ENCODE data around the gene SETD7. TPM values are rescaled to one million over a fixed set of nuclear protein-coding genes. Genes with fewer than 3 reads are reported as not detected.

SETD7 gene
- total RNA-seq, 1 experiment from 2014 or later, result 60.4 TPM

DNA sequence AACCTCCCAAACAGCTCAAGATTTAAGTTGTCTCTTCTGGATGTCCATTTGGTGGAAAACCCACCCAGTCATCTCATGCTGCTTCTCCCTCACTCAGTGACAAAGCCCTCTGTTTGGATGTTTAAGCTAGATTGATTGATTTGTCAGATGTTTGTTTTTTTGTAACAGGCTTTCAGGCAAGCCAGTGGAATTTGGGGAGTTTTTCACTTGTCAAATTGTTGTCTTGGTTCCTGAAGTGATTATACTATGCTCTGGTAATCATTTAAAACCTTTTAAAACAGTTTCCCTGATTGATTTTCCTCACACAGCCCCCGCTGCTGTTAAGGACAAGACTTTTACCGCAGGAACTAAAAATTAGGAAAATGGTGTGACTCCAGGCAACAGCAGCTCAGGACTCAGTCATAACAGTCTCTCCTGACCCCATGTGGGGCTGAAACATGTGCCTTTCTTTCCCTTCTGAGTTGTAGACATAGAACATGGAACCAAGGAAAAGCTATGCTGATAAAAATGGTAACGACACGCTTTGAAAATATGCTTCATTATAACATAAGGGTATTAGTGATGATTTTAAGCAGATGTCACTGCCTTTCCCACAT is 40.8 kb upstream of the SETD7 start:
- Mint-ChIP-seq H3K27me3 (ENCODE audit: insufficient read depth, unreplicated experiment) (no peaks in the 10 kb centered on the region), H3K4me1 (ENCODE audit: insufficient read depth, unreplicated experiment) (peaks cover 39% of the 10 kb centered on the region), H3K27ac (ENCODE audit: low read depth, unreplicated experiment) (peak overlapping the region; percentile 36), H3K4me3 (ENCODE audit: unreplicated experiment) (no peak overlapping the region), H3K9me3 (ENCODE audit: unreplicated experiment) (peaks cover 7% of the 10 kb centered on the region), H3K36me3 (ENCODE audit: insufficient read depth, unreplicated experiment) (no peaks in the 10 kb centered on the region)
- POLR2A ChIA-PET, result interaction anchor here (0.6 to 3.1 kb wide), 3 partner anchors 40 to 55 kb away, joined by 3 to 17 read pairs (median 4); partner anchors contain the start of gene SETD7
- no TSS peak for BruUV-seq (replicated peaks)
- CTCF ChIA-PET, result interaction anchor here (0.6 to 13.7 kb wide), 3 partner anchors 29 to 63 kb away, joined by 3 to 476 read pairs (median 3); partner anchors contain the start of gene MGST2
- TF ChIP-seq CTCF (IDR thresholded peaks at IDR 0.05; ENCODE audit: unreplicated experiment), result no peak
- intact Hi-C loops (cut with micrococcal nuclease), result no loop called here
- DNase-seq (ENCODE audit: unreplicated experiment), result no peak

- Mint-ChIP-seq H3K36me3 (ENCODE audit: insufficient read depth, unreplicated experiment) (no peaks in the 10 kb centered on the region), H3K9me3 (ENCODE audit: unreplicated experiment) (peaks cover 7% of the 10 kb centered on the region), H3K4me3 (ENCODE audit: unreplicated experiment) (peak overlapping the region; percentile 24), H3K27ac (ENCODE audit: low read depth, unreplicated experiment) (peak overlapping the region; percentile 36), H3K4me1 (ENCODE audit: insufficient read depth, unreplicated experiment) (peaks cover 39% of the 10 kb centered on the region), H3K27me3 (ENCODE audit: insufficient read depth, unreplicated experiment) (no peaks in the 10 kb centered on the region)
- CTCF ChIA-PET, result interaction anchor here (0.6 to 13.7 kb wide), 3 partner anchors 29 to 62 kb away, joined by 3 to 476 read pairs (median 3); partner anchors contain the start of gene MGST2
- TF ChIP-seq CTCF (IDR thresholded peaks at IDR 0.05; ENCODE audit: unreplicated experiment), result no peak
- BruUV-seq (replicated peaks), result no TSS peak
- intact Hi-C loops (cut with micrococcal nuclease), result no loop called here
- DNase-seq (ENCODE audit: unreplicated experiment), result peak; percentile 57
- POLR2A ChIA-PET, result interaction anchor here (0.6 to 3.1 kb wide), 2 partner anchors 40 to 462 kb away, joined by 3 to 17 read pairs; partner anchors contain the start of gene SETD7
Measured at GRCh38 chr4:139596034-139596683, 40.1 kb upstream of the SETD7 start.

GRCh38 chr4:139594591-139595185 is 38.7 kb upstream of the SETD7 start:
- peaks cover 2% of the 10 kb centered on the region for H3K9me3 Mint-ChIP-seq (ENCODE audit: unreplicated experiment)
- ChIA-PET POLR2A (interaction anchor here (3.1 kb wide), 1 partner anchor 38 kb away, joined by 17 read pairs; the partner anchor contains the start of gene SETD7), CTCF (interaction anchor here (0.5 to 13.7 kb wide), 4 partner anchors 9 to 402 kb away, joined by 4 to 476 read pairs (median 5); partner anchors contain the start of gene MGST2)
- H3K27me3 Mint-ChIP-seq (ENCODE audit: insufficient read depth, unreplicated experiment), result no peaks in the 10 kb centered on the region
- intact Hi-C loops (cut with micrococcal nuclease), result no loop called here
- no peak for TF ChIP-seq CTCF (IDR thresholded peaks at IDR 0.05; ENCODE audit: unreplicated experiment)
- no peak for DNase-seq (ENCODE audit: unreplicated experiment)
- H3K27ac Mint-ChIP-seq (ENCODE audit: low read depth, unreplicated experiment), result no peak overlapping the region
- no peaks in the 10 kb centered on the region for H3K36me3 Mint-ChIP-seq (ENCODE audit: insufficient read depth, unreplicated experiment)
- H3K4me3 Mint-ChIP-seq (ENCODE audit: unreplicated experiment), result no peak overlapping the region
- no TSS peak for BruUV-seq (replicated peaks)
- H3K4me1 Mint-ChIP-seq (ENCODE audit: insufficient read depth, unreplicated experiment), result peaks cover 35% of the 10 kb centered on the region

- no peaks in the 10 kb centered on the region for H3K27me3 Mint-ChIP-seq (ENCODE audit: insufficient read depth, unreplicated experiment)
- H3K27ac Mint-ChIP-seq (ENCODE audit: low read depth, unreplicated experiment), result peak overlapping the region; percentile 14
- intact Hi-C loops (cut with micrococcal nuclease), result no loop called here
- CTCF ChIA-PET, result interaction anchor here (0.6 to 1.7 kb wide), 2 partner anchors 10 to 560 kb away, joined by 4 to 10 read pairs; no protein-coding TSS in a partner anchor
- no peak for DNase-seq (ENCODE audit: unreplicated experiment)
- H3K36me3 Mint-ChIP-seq (ENCODE audit: insufficient read depth, unreplicated experiment), result no peaks in the 10 kb centered on the region
- H3K9me3 Mint-ChIP-seq (ENCODE audit: unreplicated experiment), result no peaks in the 10 kb centered on the region
- POLR2A ChIA-PET, result no interaction called here
- no peak overlapping the region for H3K4me3 Mint-ChIP-seq (ENCODE audit: unreplicated experiment)
- no peak for TF ChIP-seq CTCF (IDR thresholded peaks at IDR 0.05; ENCODE audit: unreplicated experiment)
- peaks cover 26% of the 10 kb centered on the region for H3K4me1 Mint-ChIP-seq (ENCODE audit: insufficient read depth, unreplicated experiment)
- BruUV-seq (replicated peaks), result no TSS peak
Measured at GRCh38 chr4:139593091-139593564, 37.1 kb upstream of the SETD7 start.

All from MCF 10A (cell line).